ENCODE data around the gene NOX5.
A peak's percentile ranks its signal among the peaks of the same experiment; 100 is the strongest.
"Not testable (repeated sequence)": the region's sequence is repeated elsewhere in the genome, so short reads cannot be mapped to it uniquely, and the experiment has no call there.

NOX5 gene

DNA sequence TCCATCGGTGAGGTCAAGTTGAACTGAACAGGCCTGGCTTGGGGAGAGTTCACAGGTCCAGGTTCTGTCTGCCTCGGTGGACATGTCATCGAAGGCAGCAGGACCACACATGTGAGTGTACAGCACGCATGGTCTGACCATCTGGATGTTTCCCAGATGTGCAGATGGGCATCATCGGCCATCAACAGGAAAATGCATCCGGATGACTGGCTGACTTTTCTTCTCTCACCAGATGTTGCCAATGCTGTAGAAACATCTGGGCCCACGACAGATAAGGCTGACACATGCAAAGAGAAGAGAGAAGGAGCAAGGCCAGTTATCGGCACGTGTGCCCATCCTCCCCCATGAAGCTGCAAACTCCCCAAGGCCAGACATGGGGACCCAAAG lies 45.1 kb downstream of the NOX5 start:
- DNase-seq (ENCODE audit: low spot score), result no peak

GRCh38 chr15:69060041-69060481 lies 45.6 kb downstream of the NOX5 start:
- no peak for DNase-seq (ENCODE audit: low spot score)

GRCh38 chr15:69060744-69061143 lies 46.2 kb downstream of the NOX5 start:
- DNase-seq (ENCODE audit: low spot score), result no peak

DNA sequence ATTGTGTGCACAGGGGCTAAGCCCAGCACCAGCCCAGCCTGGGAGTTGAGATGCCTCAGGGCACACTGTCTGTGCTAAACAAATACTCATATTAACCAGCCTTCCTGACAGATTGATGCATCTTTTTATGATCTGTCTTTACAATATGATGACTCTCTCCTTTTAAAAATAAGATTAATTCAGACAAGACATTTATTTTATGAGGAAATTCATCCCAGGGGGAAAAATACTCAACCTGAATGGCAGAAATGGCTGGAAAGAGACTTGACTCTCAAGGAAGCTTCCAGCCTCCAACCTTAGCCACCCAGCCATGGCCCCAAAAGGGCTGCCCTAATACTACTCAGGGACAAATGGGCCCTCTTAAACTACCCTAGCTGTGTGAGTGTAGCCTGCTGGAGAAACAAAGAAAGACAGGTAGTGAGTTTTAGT lies 46.9 kb downstream of the NOX5 start:
- no peak for DNase-seq (ENCODE audit: low spot score)

DNA sequence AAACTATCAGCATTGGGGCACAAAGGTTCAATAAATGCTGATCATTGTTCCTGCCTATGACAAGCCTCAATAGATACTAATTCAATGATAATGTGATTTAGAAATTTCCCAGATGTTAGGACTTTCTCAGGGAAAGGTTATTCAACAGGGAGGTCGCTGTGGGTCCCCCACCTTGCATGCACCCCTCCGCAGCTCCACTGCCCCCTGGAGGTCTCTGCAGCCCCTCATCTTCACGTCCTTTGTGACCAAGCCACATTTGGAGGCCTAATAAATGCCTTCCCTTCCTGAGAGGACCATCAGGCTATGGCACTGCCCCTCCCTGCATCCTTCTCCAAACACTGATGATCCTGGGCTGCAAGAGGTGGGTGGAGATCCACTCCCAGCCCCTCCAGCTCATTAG lies 50.2 kb downstream of the NOX5 start:
- no peak for DNase-seq (ENCODE audit: low spot score)

DNA sequence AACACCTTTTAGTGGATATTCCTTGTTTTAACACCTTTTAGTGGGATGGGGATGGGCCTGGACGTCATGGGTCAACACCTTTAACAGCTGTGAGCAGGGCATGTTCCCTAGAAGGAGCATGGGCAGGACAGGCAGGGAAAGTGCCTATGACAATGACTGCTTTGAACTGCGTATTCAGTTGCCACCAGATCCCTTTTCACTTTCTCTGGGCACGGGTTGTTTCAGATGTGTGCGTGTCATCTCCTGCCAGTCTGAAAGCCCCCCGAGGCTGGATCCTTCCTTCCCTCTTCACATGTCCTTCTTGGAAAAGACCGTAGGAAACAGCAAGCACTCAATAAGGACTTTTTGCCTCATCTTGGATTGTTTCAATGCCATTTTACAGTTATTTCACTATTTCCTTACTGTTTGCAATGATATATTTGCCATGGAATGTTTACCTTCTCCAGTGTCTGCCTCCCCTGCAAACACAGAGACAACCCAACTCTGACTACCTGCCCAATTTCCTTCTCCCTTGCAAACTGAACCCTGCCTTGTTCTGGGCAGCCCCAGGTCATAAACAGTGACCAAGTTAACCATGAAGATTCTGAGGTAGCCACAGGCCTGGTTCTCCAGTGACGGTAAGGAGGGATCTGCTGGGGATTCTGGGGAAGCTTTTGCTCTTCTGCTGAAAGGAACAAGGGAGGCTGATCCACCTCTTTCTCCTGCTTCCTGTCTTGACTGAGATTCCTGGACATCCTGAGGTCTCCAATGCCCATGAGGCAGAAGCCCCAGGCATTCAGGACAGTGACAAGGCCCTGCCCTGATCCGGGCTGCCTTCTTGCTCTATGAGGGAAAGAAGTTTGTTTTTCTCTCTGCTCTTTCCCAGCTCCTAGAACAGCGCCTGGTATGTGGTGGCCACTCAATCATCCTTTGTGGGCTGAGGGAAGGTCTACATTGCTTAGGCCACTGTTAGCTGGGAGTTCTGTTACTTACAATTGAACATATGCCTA lies 51.8 kb downstream of the NOX5 start:
- DNase-seq (ENCODE audit: low spot score), result no peak

GRCh38 chr15:69067296-69067695 lies 52.8 kb downstream of the NOX5 start:
- DNase-seq (ENCODE audit: low spot score), result no peak

DNA sequence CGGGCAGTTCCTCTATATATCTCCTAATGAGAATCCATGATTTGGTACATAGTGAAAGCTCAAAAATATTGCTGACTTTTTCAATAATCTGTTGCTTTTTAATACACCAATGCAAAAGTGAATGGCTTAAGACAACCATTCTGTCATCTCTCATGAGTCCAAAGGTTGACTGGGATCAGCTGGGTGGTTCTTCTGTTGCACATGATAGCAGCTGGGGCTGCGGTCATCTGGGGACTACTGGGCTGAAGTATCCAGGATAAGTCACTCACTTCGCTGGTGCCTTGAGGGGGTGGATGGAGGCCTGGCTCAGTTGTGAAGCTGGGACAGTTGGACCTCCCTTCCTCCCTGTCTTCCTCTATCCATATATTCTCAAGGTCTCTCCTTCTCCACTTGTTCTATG lies 53.7 kb downstream of the NOX5 start:
- DNase-seq (ENCODE audit: low spot score), result no peak

- not testable (repeated sequence) for DNase-seq (ENCODE audit: low spot score)
These were observed 54.8 kb downstream of the NOX5 start for GRCh38 chr15:69069290-69069689.

GRCh38 chr15:69069996-69070395 lies 55.5 kb downstream of the NOX5 start:
- DNase-seq (ENCODE audit: low spot score), result no peak

DNA sequence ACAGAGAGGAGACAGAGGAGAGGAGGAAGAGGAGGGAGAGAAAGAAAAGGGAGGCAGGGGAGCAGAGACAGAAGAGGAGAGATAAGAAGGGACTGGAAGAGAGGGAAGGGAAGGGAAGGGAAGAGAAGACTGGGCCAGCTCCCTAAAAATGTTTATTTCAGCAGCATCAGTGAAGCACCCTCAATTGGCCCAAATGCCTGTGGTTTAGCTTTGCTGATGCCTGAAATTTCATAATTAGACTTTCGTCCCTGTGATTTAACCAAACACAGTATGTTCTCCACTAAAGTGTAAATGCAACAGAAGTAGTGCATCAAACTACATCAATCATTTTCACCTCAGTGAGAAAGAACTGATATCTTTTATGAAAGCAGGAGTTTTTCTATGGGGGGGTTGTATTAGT lies 55.9 kb downstream of the NOX5 start:
- no peak for DNase-seq (ENCODE audit: low spot score)

- DNase-seq (ENCODE audit: low spot score), result no peak
These were observed 56.8 kb downstream of the NOX5 start for GRCh38 chr15:69071260-69071659.

GRCh38 chr15:69072906-69073305 lies 58.4 kb downstream of the NOX5 start:
- DNase-seq (ENCODE audit: low spot score), result no peak

GRCh38 chr15:69074001-69074842 lies 59.7 kb downstream of the NOX5 start:
- DNase-seq (ENCODE audit: low spot score), result peak; percentile 79

GRCh38 chr15:69074843-69075224 lies 60.3 kb downstream of the NOX5 start:
- DNase-seq (ENCODE audit: low spot score), result no peak

GRCh38 chr15:69075440-69075839 lies 60.9 kb downstream of the NOX5 start:
- no peak for DNase-seq (ENCODE audit: low spot score)

- no peak for DNase-seq (ENCODE audit: low spot score)
These were observed 62.3 kb downstream of the NOX5 start for GRCh38 chr15:69076756-69077155.

DNA sequence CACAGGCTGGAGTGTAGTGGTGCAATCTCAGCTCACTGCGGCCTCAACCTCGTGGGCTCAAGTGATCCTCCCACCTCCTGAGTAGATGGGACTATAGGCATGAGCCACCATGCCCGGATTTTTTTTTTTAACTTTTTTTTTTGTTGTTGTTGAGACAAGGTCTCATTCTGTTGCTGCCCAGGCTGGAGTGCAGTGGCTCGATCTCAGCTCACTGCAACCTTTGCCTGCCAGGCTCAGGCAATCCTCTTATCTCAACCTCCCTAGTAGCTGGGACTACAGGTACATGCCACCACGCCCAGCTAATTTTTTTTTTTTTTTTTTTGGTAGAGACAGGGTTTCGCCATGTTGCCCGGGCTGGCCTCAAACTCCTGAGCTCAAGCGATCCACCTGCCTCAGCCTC lies 64.1 kb downstream of the NOX5 start:
- DNase-seq (ENCODE audit: low spot score), result no peak

GRCh38 chr15:69080295-69081248 lies 66.1 kb downstream of the NOX5 start:
- DNase-seq (ENCODE audit: low spot score), result no peak

DNA sequence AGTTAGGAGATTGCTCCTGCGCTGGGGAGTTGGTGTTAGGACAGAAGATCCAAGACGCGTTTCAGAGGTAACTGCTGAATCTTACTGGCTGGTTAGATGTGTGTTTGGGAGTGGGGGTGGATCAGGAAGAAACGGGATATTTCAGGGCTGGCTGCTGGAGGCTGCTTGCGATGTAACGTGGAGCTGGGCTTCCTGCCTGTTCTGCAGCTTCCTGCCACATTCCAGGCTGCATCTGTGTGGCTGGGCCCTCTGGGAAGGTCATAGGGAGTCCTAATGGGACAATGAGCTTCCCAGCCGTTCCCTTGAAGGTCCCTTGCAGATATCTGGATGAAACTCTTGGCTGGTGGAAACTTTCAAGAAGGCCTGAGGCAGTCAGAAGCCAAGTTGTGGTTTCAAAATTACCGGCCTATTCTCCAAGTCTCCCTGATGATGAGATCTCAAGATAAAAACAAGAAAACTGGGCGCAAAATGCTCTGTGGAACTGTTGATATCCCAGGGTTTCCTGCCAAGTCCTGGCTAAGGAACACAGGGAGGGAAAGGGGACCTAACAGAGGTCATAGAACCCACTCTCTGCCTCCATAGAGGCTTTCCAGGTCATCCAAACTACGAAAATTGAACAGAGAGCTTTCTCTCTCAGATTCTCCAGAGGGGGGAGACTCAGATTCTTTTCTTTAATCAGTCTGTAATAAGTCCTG lies 67.0 kb downstream of the NOX5 start:
- DNase-seq (ENCODE audit: low spot score), result no peak

DNA sequence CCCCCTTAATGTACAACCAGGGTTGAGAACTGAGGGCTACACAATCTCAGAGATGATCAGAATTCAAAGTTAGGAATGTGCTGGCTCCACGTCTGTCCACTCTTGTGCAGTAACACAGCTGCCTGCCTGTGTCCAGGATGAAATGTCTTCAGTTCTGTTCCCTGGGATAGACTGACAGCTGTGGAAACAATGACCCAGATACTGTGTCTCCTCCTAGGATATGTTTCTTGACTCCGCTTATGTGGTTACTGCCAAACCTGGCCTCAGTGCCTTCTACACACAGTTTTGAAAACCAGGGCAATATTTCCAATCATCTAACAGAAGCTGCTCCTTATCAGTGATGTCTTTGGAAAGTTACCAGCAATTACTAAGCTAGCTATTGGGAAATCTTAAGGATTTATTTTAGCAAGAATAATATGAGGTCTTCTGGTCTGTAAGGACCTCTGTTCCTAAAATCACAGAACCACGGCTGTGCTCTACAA lies 67.6 kb downstream of the NOX5 start:
- no peak for DNase-seq (ENCODE audit: low spot score)

Measured in LoVo (cell line).